K562 (cell line): ENCODE measurements around the gene RGS17. TPM values are rescaled to one million over a fixed set of nuclear protein-coding genes. Genes with fewer than 3 reads are reported as not detected.

Source experiments
- ATAC-seq: fragments of 200-7000 bp; cut with Tn5 transposase; 3 replicates; pipeline ENCODE4 v1.9.1; 2020; ENCODE audit warnings: moderate library complexity
- BruUV-seq: library from RNA; stranded (reverse); fragments of 400-500 nt; replicated peaks from 2 replicates; lab custom pipeline; 2021; lab: Mats Ljungman, UMichigan
- CTCF ChIA-PET: fragments of 300-600 bp; formaldehyde crosslinking; extraction: SDS; loops from one replicate; lab custom pipeline; 2021; ENCODE audit warnings: low intra/inter-chr PET ratio; lab: Yijun Ruan, JAX
- POLR2A ChIA-PET: fragments of 300-600, 350-650 bp; sonication (Branson Sonifier 250); formaldehyde crosslinking; extraction: SDS; loops from one replicate; lab custom pipeline; 2021; ENCODE audit warnings: antibody characterized with exemption, inconsistent platforms; lab: Yijun Ruan, JAX
- DNase-seq, 4 experiments: peaks; one replicate each; pipeline versions ENCODE4 v3.0.0 to v3.0.0-alpha.2; 2011 to 2018; ENCODE audit warnings: low spot score in 3 of 4, mixed read lengths in 3 of 4; ENCODE audit errors: extremely low read depth in 1 of 4
- FAIRE-seq: peaks from 2 replicates; lab custom pipeline; 2011; peaks lifted over from hg19 to GRCh38; lab: Jason Lieb, UNC
- H2AFZ ChIP-seq: 2 replicates; pipeline ENCODE4 v1.6.0; 2011; ENCODE audit warnings: low read depth, low read length, control low read depth, inconsistent platforms
- H3K27ac ChIP-seq: fragments of 200-600 bp; 3 replicates; pipeline ENCODE4 v1.8.0; 2011; ENCODE audit warnings: low read depth, mild to moderate bottlenecking, control low read depth, inconsistent platforms, low read length, moderate library complexity, mixed read lengths; ENCODE audit errors: extremely low read depth
- H3K27me3 ChIP-seq, 2 experiments: fragments of 300-600 bp in 1 of 2; 2 replicates in 1 of 2; 3 replicates in 1 of 2; pipeline versions ENCODE4 v1.6.0 to v1.8.0; 2011; ENCODE audit warnings: inconsistent platforms in 2 of 2, low read length in 2 of 2, mild to moderate bottlenecking in 1 of 2, mixed read lengths in 1 of 2, moderate library complexity in 1 of 2; ENCODE audit not compliant: control insufficient read depth in 2 of 2, insufficient read depth in 2 of 2
- H3K36me3 ChIP-seq: fragments of 300-600 bp; 3 replicates; pipeline ENCODE4 v1.8.0; 2011; ENCODE audit warnings: mild to moderate bottlenecking, low read length, inconsistent platforms; ENCODE audit not compliant: control insufficient read depth, insufficient read depth
- H3K4me1 ChIP-seq, 2 experiments: fragments of 200-600 bp in 1 of 2; replicated peaks in 1 of 2; 2 replicates in 1 of 2; 3 replicates in 1 of 2; pipeline versions ENCODE4 v1.5.1 to v1.8.0; 2011; ENCODE audit warnings: inconsistent platforms in 2 of 2, low read length in 2 of 2, mild to moderate bottlenecking in 1 of 2, mixed read lengths in 1 of 2, moderate library complexity in 1 of 2; ENCODE audit not compliant: control insufficient read depth in 2 of 2, insufficient read depth in 2 of 2
- H3K4me2 ChIP-seq: 2 replicates; pipeline ENCODE4 v1.6.1; 2011; ENCODE audit warnings: low read length, control low read depth, inconsistent platforms, mixed read lengths; ENCODE audit not compliant: insufficient read depth
- H3K4me3 ChIP-seq: fragments of 200-600 bp; sonication (generic), shearing (Covaris generic); 2 replicates; pipeline ENCODE4 v1.5.1; 2016; ENCODE audit warnings: control low read depth, inconsistent platforms
- H3K79me2 ChIP-seq: fragments of 200-600 bp; 3 replicates; pipeline ENCODE4 v1.8.0; 2011; ENCODE audit warnings: low read length, inconsistent platforms; ENCODE audit not compliant: control insufficient read depth, insufficient read depth
- H3K9ac ChIP-seq, 2 experiments: 2 replicates each; pipeline versions ENCODE4 v1.6.0 to v1.6.1; 2011; ENCODE audit warnings: low read depth in 2 of 2, low read length in 2 of 2, control low read depth in 1 of 2, inconsistent platforms in 1 of 2, mild to moderate bottlenecking in 1 of 2, mixed read lengths in 1 of 2; ENCODE audit not compliant: insufficient read depth in 1 of 2
- H3K9me1 ChIP-seq: one replicate; pipeline ENCODE4 v1.6.0; 2011; ENCODE audit warnings: inconsistent platforms, mild to moderate bottlenecking, low read length, moderate library complexity; ENCODE audit not compliant: control insufficient read depth, insufficient read depth
- H3K9me3 ChIP-seq: replicated peaks from 2 replicates; pipeline ENCODE4 v1.5.1; 2011; ENCODE audit warnings: low read depth, low read length, inconsistent platforms; ENCODE audit not compliant: control insufficient read depth, insufficient read depth
- H4K20me1 ChIP-seq: replicated peaks from 2 replicates; pipeline ENCODE4 v1.6.1; 2011; ENCODE audit warnings: low read length, inconsistent platforms, mixed read lengths; ENCODE audit not compliant: control insufficient read depth, insufficient read depth
- BRF1 ChIP-seq: IDR thresholded peaks from 3 replicates; pipeline ENCODE4 v1.6.1; 2011; ENCODE audit warnings: borderline replicate concordance, mild to moderate bottlenecking; ENCODE audit not compliant: insufficient read length; ENCODE audit errors: extremely low read depth
- C11orf30 ChIP-seq: fragments of 450-650 bp; IDR thresholded peaks from 2 replicates; pipeline ENCODE4 v1.6.1; 2016; ENCODE audit warnings: low read depth, mild to moderate bottlenecking
- CTBP1 ChIP-seq: fragments of 450-650 bp; IDR thresholded peaks from 2 replicates; pipeline ENCODE4 v1.6.1; 2016; ENCODE audit warnings: borderline replicate concordance
- ELF2 ChIP-seq: fragments of 250-450 bp; sonication (Bioruptor Pico); IDR thresholded peaks from 2 replicates; pipeline ENCODE4 v1.5.0; 2021; ENCODE audit warnings: mild to moderate bottlenecking
- FOXJ3 ChIP-seq: sonication (generic); formaldehyde crosslinking; IDR thresholded peaks from 2 replicates; pipeline ENCODE4 v1.4.0; 2020; ENCODE audit warnings: mild to moderate bottlenecking, missing genetic modification reagents
- GABPB2 ChIP-seq: fragments of 250-450 bp; sonication (Bioruptor Pico); conservative IDR thresholded peaks from 2 replicates; pipeline ENCODE4 v1.5.1; 2021; ENCODE audit warnings: mild to moderate bottlenecking
- HNRNPLL ChIP-seq: fragments of 200-400 bp; formaldehyde crosslinking; IDR thresholded peaks from 2 replicates; pipeline ENCODE4 v1.6.1; 2017; ENCODE audit warnings: low read length, low read depth, mild to moderate bottlenecking; ENCODE audit not compliant: poor library complexity, severe bottlenecking
- MAFF ChIP-seq: IDR thresholded peaks from 2 replicates; pipeline ENCODE4 v1.6.1; 2012; ENCODE audit warnings: low read length, improper control_type of control experiment
- MAFG ChIP-seq: fragments of 450-650 bp; conservative IDR thresholded peaks from 2 replicates; pipeline ENCODE4 v1.6.1; 2016; ENCODE audit warnings: missing genetic modification characterization, missing compliant biosample characterization
- NFXL1 ChIP-seq: fragments of 450-650 bp; formaldehyde crosslinking; IDR thresholded peaks from 2 replicates; pipeline ENCODE4 v1.4.0; 2021; ENCODE audit warnings: mild to moderate bottlenecking
- SMAD2 ChIP-seq: fragments of 150-350 bp; IDR thresholded peaks from 2 replicates; pipeline ENCODE4 v1.6.1; 2014; ENCODE audit warnings: low read depth, mild to moderate bottlenecking, low read length
- SRSF9 ChIP-seq: fragments of 200-400 bp; formaldehyde crosslinking; IDR thresholded peaks from 2 replicates; pipeline ENCODE4 v1.6.1; 2017; ENCODE audit warnings: low read depth, low read length, borderline replicate concordance
- TAF7 ChIP-seq: fragments of 450-650 bp; IDR thresholded peaks from 2 replicates; pipeline ENCODE4 v1.6.1; 2016; ENCODE audit warnings: missing genetic modification characterization, missing compliant biosample characterization
- XRCC5 ChIP-seq: fragments of 200-400 bp; formaldehyde crosslinking; IDR thresholded peaks from 2 replicates; pipeline ENCODE4 v1.6.1; 2017; ENCODE audit warnings: low read depth, mild to moderate bottlenecking, low read length
- ZNF239 ChIP-seq: fragments of 250-450 bp; sonication (Bioruptor Pico); IDR thresholded peaks from 2 replicates; pipeline ENCODE4 v1.4.0; 2020; ENCODE audit warnings: mild to moderate bottlenecking
- ZNF507 ChIP-seq: conservative IDR thresholded peaks from 2 replicates; pipeline ENCODE4 v1.6.1; 2017; ENCODE audit warnings: missing genetic modification characterization, missing compliant biosample characterization
- ZNF764 ChIP-seq: fragments of 250-450 bp; sonication (Bioruptor Pico); IDR thresholded peaks from 2 replicates; pipeline ENCODE4 v1.4.0; 2020; ENCODE audit warnings: low read depth, mild to moderate bottlenecking, moderate library complexity
- ZNF79 ChIP-seq: fragments of 250-450 bp; sonication (Bioruptor Pico); IDR thresholded peaks from 2 replicates; pipeline ENCODE4 v1.4.0; 2020; ENCODE audit warnings: low read depth, mild to moderate bottlenecking, moderate library complexity
- WGBS: fragments of 100-300 bp; shearing (Covaris generic); methylation state at CpG from one replicate; pipeline ENCODE4 v1.1.6; 2016; ENCODE audit warnings: low coverage, mixed read lengths; ENCODE audit not compliant: insufficient coverage; ENCODE audit errors: missing lambda C conversion rate; 5-methylcytosine and 5-hydroxymethylcytosine counted together
- in situ Hi-C: fragments of 300-500 bp; cut with MboI; formaldehyde crosslinking; loops from 4 replicates; pipeline ENCODE4 v1.15.0; 2018; ENCODE audit warnings: inconsistent platforms, mixed read lengths
- intact Hi-C: fragments of 100-400 bp; cut with micrococcal nuclease; formaldehyde crosslinking; loops from 2 replicates; pipeline ENCODE4 v1.14.2; 2022
- polyA plus RNA-seq, 8 experiments: library from polyadenylated mRNA; depleted of rRNA in 4 of 8; stranded (reverse) in 5 of 8; unstranded in 3 of 8; fragments of >200 nt; fragmentation: Nextera tagmentation in 2 of 8; fragmentation: Illumina TruSeq in 1 of 8; extraction: Ambion mirVana in 2 of 8; extraction: Trizol in 1 of 8; gene quantifications; 2 replicates each; pipeline versions ENCODE4 v1.2.1 to v1.2.3, GENCODE V29; 2011 to 2014; ENCODE audit warnings: inconsistent platforms in 1 of 8, missing spikeins in 1 of 8
- total RNA-seq, 7 experiments: library from RNA; depleted of rRNA in 6 of 7; stranded (reverse); fragments of >200 nt in 6 of 7; fragmentation: Illumina TruSeq in 2 of 7; extraction: Trizol in 2 of 7; gene quantifications; 2 replicates each; pipeline versions ENCODE4 v1.2.1 to v1.2.3, GENCODE V29; 2011 to 2021; ENCODE audit warnings: low replicate concordance in 1 of 7
- TF ChIP-seq, protein P1 (sequence below): fragments of 450-650 bp; IDR thresholded peaks from one replicate; pipeline ENCODE4 v1.6.1; 2018; ENCODE audit warnings: mild to moderate bottlenecking, moderate library complexity; ENCODE audit not compliant: partially characterized antibody
- TF ChIP-seq, protein P2 (sequence below): sonication (generic); formaldehyde crosslinking; IDR thresholded peaks from 2 replicates; pipeline ENCODE4 v1.8.0; 2022; ENCODE audit warnings: missing genetic modification reagents, mild to moderate bottlenecking, borderline replicate concordance
- TF ChIP-seq, protein P3 (sequence below): fragments of 250-450 bp; sonication (Bioruptor Pico); IDR thresholded peaks from 2 replicates; pipeline ENCODE4 v1.6.1; 2021; ENCODE audit warnings: mild to moderate bottlenecking
- TF ChIP-seq, protein P4 (sequence below): fragments of 450-650 bp; formaldehyde crosslinking; IDR thresholded peaks from 2 replicates; pipeline ENCODE4 v1.4.0; 2022; ENCODE audit warnings: missing genetic modification characterization

Gene RGS17
- total and polyA plus RNA-seq, 9 of the 15 experiments (the other 6 are each of a cell fraction or from before 2014, with no cell fraction given), result 0.01 to 0.14 (median 0.08) TPM; not detected in 6

DNA sequence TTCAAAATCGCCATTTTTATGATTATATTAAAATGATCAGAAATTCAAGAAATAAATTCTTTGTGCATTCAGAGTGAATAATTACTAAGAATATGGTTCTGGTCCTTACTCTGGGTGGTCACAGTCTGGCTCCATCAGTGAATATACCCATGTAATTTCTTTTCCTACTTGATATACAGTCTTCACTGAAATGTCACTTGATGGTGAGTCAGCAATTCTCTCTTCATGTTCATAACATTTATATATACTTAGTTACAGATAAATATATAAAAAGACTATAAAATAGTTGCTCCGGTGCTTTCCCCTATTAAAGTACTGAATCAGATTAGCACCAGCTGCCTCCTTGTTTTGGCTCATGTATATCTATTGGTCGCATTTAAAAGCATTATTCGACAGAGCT, 72.2 kb downstream of the RGS17 start:
- in situ Hi-C loops (no loop called here), intact Hi-C loops (no loop called here)
- Histone ChIP-seq H3K27me3 (no peaks in the 10 kb centered on the region), H3K4me3 (no peak overlapping the region), H3K9me1 (no peaks in the 10 kb centered on the region), H3K79me2 (no peaks in the 10 kb centered on the region), H3K9me3 (no peaks in the 10 kb centered on the region), H3K27ac (no peak overlapping the region), H3K4me2 (no peak overlapping the region), H3K4me1 (no peaks in the 10 kb centered on the region), H3K9ac (no peak overlapping the region), H3K36me3 (no peaks in the 10 kb centered on the region), H4K20me1 (no peaks in the 10 kb centered on the region), H2AFZ (no peak overlapping the region)
- ChIA-PET POLR2A (interaction anchor here (0.6 kb wide), 1 partner anchor 516 kb away, joined by 3 read pairs; no protein-coding TSS in a partner anchor), CTCF (no interaction called here)
- FAIRE-seq, result no peak
- no peak for DNase-seq
- WGBS, result 0% methylated on average over 4 of the region's 4 CpGs
- no peak for ATAC-seq
- BruUV-seq, result no TSS peak
- TF ChIP-seq, protein P1, sequence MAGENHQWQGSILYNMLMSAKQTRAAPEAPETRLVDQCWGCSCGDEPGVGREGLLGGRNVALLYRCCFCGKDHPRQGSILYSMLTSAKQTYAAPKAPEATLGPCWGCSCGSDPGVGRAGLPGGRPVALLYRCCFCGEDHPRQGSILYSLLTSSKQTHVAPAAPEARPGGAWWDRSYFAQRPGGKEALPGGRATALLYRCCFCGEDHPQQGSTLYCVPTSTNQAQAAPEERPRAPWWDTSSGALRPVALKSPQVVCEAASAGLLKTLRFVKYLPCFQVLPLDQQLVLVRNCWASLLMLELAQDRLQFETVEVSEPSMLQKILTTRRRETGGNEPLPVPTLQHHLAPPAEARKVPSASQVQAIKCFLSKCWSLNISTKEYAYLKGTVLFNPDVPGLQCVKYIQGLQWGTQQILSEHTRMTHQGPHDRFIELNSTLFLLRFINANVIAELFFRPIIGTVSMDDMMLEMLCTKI, result no peak
- TF ChIP-seq ZNF764 (no peak), XRCC5 (no peak), ZNF507 (no peak), HNRNPLL (no peak), C11orf30 (peak; percentile 35; the same call in 1 of the 2 replicates), FOXJ3 (no peak), ELF2 (CRISPR knock-in tag) (no peak), CTBP1 (no peak), SMAD2 (no peak), MAFG (tag) (peak; percentile 60; the same call in 1 of the 2 replicates), BRF1 (no peak), SRSF9 (no peak), ZNF239 (no peak), TAF7 (tag) (no peak), NFXL1 (CRISPR knock-in tag) (no peak), GABPB2 (CRISPR knock-in tag) (no peak), MAFF (peak; percentile 26; the same call in 1 of the 2 replicates), ZNF79 (no peak)
- TF ChIP-seq, protein P2, sequence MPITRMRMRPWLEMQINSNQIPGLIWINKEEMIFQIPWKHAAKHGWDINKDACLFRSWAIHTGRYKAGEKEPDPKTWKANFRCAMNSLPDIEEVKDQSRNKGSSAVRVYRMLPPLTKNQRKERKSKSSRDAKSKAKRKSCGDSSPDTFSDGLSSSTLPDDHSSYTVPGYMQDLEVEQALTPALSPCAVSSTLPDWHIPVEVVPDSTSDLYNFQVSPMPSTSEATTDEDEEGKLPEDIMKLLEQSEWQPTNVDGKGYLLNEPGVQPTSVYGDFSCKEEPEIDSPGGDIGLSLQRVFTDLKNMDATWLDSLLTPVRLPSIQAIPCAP (CRISPR knock-in tag), result no peak
- TF ChIP-seq, protein P3, sequence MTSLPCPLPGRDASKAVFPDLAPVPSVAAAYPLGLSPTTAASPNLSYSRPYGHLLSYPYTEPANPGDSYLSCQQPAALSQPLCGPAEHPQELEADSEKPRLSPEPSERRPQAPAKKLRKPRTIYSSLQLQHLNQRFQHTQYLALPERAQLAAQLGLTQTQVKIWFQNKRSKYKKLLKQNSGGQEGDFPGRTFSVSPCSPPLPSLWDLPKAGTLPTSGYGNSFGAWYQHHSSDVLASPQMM (CRISPR knock-in tag), result no peak
- TF ChIP-seq, protein P4, sequence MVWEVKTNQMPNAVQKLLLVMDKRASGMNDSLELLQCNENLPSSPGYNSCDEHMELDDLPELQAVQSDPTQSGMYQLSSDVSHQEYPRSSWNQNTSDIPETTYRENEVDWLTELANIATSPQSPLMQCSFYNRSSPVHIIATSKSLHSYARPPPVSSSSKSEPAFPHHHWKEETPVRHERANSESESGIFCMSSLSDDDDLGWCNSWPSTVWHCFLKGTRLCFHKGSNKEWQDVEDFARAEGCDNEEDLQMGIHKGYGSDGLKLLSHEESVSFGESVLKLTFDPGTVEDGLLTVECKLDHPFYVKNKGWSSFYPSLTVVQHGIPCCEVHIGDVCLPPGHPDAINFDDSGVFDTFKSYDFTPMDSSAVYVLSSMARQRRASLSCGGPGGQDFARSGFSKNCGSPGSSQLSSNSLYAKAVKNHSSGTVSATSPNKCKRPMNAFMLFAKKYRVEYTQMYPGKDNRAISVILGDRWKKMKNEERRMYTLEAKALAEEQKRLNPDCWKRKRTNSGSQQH (CRISPR knock-in tag), result no peak
